GM19452 (cell line): Measurements from ENCODE around the gene PHF11.

ENCODE experiments used
- ATAC-seq: cut with Tn5 transposase; IDR thresholded peaks from one replicate; pipeline ENCODE4 v1.9.1; 2021; ENCODE audit not compliant: unreplicated experiment

Gene PHF11

DNA sequence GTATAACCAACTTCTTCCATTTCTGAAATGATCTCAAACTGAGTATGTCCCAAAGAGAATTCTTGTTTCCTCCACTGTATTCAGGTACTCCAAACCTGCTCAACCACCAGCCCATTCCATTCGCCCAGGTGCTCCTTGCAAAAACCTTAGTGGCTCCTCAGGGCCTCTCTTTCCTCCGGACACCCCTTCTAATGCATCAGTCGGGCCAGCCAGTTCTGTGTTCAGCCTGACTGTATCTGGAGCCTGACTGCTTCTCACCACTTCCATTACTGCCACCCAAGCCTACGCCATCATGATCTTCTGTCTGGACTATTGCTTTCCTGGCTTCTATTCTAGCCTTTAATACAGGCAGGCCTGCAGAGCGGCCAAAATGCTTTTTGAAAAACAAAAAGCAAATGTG lies 1.5 kb downstream of the PHF11 start:
- no peak for ATAC-seq

DNA sequence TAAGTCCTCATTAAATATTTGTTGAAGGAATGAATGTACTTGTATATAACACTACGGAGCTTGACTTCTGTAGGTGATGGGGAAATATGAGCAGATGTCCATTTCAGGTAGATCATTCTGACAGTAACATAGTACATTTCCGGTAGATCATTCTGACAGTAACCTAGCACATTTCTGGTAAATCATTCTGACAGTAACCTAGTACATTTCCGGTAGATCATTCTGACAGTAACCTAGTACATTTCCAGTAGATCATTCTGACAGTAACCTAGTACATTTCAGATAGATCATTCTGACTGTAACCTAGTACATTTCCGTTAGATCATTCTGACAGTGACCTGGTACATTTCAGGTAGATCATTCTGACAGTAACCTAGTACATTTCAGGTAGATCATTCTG lies 2.5 kb downstream of the PHF11 start:
- ATAC-seq, result no peak

- no peak for ATAC-seq
Observed at GRCh38 chr13:49499889-49500660, 4.3 kb downstream of the PHF11 start.

- ATAC-seq, result no peak
Observed at GRCh38 chr13:49502954-49503353, 7.2 kb downstream of the PHF11 start.

- ATAC-seq, result no peak
Observed at GRCh38 chr13:49503951-49504350, 8.2 kb downstream of the PHF11 start.

DNA sequence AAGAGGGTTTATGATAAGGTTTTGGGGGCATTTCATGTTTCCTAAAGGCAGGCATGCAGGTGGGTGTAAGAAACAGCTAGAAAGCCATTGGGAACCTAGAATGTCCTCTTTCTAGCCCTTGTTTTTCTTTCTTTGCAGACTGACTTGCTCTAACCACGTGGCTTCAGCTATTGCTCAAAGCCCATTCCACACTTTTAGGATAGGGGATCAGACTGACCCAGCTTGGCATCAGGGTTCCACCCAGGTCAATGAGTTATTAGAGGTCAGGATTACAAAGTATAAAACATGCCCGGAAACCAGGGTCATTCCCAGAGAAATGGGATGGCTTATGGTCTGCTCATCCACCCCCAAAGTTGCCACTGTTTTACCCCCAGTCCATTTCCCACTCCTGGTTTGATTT lies 16.8 kb downstream of the PHF11 start:
- no peak for ATAC-seq

GRCh38 chr13:49516467-49516866 lies 20.7 kb downstream of the PHF11 start:
- no peak for ATAC-seq

DNA sequence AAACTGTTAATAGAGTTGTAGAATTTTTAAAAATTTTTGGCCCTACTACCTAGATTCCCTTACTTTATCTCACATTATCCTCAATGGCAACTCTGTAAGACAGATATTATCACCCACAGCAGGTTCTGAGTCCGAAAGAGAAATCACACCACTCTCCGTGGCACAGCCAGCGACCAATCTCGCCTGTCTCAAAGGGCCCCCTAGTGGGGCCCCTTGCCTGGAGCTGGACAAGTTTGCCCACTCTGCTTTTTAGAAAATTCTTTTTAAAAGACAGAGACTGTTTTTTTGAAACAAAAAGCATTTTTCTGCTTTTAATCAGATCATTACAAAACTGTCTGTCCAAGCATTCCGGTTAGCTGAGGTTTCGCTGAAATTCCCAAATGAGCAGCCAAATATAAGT lies 21.7 kb downstream of the PHF11 start:
- no peak for ATAC-seq

DNA sequence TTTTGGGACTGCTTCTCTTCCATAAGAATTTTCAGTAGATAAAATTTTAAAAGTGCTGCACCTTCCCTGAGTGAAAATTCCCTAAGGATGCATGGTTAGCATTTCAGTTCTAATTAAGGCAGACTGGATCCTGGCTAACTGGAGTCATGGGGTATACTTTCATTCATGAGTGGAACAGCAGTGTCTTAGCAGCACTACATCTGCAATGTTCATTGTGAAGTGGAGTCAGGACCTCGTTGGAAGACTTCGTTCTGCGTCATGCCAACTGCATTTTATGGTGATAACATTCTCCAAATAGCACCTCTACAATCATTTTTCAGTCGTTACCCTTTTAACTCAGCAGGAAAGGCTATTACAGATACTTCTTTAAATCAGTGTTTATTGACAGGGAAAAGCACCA lies 25.5 kb downstream of the PHF11 start:
- no peak for ATAC-seq

GRCh38 chr13:49524740-49525501 lies 29.2 kb downstream of the PHF11 start:
- ATAC-seq, result no peak

GRCh38 chr13:49527123-49527522 lies 31.4 kb downstream of the PHF11 start:
- ATAC-seq, result no peak

DNA sequence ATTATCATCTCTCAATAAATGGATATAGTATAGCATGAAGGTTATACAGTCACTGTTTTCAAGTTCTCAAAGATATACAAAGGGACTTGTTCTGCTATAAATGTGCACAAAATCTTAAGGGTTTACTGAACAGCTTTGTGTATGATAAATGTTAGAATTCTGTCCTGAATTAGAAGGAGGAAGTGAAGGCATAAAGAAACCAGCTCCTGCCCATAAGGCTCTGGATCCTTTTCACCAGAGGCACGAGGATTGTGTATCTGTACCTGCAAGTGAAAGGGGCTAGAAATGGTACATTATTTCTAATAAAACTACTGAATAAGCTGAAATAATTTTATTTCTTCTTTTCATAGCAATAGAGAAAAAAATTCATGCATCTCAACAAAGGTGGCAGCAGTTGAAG lies 32.4 kb downstream of the PHF11 start:
- no peak for ATAC-seq

DNA sequence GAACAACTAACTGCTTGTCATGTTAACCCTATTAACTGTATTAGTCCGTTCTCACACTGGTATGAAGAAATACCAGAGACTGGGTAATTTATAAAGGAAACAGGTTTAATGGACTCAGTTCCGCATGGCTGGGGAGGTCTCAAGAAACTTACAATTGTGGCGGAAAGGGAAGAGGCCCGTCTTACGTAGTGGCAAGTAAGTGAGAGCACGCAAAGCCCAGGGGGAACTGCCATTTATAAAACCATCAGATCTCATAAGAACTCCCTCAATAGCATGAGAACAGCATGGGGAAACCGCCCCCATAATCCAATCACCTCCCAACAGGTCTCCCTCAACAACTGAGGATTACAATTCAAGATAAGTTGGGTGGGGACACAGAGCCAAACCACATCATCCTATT lies 34.7 kb downstream of the PHF11 start:
- peak; percentile 69 for ATAC-seq

DNA sequence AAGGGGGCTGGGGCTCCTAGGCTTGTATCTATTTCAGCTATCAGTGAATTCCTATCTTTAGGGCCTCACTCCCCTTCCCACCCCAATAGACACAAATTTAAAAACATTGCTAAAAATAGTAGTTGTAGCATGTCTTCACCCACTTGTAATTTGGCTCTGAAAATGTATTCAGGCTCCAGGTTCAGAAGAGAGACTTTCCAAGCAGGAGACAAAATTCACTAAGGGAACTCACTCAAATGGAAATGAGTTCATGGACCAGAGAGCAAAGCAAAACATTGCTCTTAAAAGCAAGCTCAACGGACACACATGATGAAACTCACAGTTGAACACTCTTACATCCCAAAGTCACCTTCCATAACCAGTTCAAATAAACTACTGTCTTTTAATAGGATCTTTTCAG lies 36.8 kb downstream of the PHF11 start:
- no peak for ATAC-seq

DNA sequence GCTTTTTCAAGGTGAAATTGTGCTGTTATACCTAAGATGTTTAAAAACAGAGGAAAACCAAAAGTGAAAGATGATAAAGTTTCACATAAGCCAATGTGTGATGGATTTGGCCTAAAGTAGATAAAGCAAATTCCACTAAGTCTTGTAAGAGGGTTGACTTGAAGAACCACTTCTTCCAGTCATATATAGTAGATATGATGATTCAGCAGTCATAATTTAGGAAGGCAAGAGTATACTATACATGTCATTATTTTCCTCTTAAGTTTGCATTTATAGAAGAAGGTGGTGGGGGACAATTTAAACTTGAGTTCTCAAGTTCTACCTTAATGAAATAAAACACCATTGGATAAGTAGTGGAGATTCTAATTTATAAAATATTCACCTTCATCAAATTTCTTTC lies 37.3 kb downstream of the PHF11 start:
- ATAC-seq, result no peak

GRCh38 chr13:49533591-49534269 lies 38.0 kb downstream of the PHF11 start:
- no peak for ATAC-seq

DNA sequence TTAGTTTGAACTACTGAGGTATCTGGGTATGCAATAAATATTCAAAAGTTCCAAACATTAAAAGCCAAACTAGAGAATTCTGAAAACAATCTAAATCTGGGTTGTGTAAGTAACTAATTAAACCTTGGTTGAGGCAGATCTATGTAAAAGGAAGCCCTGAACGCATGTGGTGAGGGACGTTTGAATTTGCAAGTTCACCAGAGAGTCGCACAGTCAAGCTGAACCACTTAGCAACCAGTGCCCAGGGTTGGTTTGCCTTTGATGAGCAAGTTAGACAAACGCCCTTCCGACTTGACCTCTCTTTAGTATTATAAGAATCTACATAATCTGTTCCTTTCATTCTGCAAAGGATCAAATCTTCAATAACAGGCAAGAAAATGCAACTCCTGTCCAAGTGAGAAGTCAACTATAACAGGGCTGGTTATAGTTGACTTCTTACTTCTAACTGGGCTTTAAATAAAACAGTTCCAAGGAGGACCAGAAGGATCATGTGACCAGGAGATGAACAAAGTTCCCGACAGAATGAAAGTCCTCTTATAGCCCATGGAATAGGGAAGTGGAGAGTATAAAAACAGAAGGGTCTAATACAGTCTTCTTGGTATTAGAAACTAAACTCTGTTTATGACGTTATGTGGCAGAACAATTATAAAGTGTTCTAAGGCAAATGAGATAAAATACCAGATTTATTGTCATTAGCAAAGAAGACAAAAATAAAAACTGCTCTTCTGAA lies 40.6 kb downstream of the PHF11 start:
- no peak for ATAC-seq

- ATAC-seq, result no peak
Observed at GRCh38 chr13:49538404-49538803, 42.7 kb downstream of the PHF11 start.

DNA sequence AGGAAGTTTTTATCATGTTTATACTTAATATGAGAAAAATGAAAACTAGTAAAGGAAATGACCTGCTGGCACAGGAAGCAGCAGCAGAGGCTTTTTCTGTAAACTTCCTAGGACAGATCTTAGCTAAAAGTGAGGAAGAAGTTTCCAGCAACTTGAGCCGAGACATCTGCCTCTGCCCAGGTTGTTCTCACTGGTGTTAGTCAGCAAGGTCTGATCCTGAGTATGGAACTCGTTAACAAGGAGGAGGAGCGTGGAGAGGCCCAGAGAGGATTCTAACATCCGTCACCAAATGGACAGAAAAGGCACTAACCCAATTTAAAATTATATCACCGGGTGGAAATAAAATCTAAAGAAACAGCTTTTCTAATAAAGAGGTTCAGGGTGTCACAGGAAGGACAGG lies 43.6 kb downstream of the PHF11 start:
- ATAC-seq, result no peak

- no peak for ATAC-seq
Observed at GRCh38 chr13:49539746-49540145, 44.0 kb downstream of the PHF11 start.

GRCh38 chr13:49540552-49540951 lies 44.8 kb downstream of the PHF11 start:
- no peak for ATAC-seq
